Trophoblast cell (in vitro differentiated cells and primary cell): Measurements from ENCODE around the gene TRIM51G.
"Not testable (repeated sequence)": the region's sequence is repeated elsewhere in the genome, so short reads cannot be mapped to it uniquely, and the experiment has no call there.

Experiments
- DNase-seq, 2 donors: peaks; one replicate each; pipeline ENCODE4 v3.0.0-alpha.2; 2016
- H2AFZ ChIP-seq: 2 replicates; pipeline ENCODE4 v1.6.1; 2013; ENCODE audit warnings: low read length, moderate library complexity, mild to moderate bottlenecking; ENCODE audit not compliant: insufficient read depth, poor library complexity
- H2AK5ac ChIP-seq: 2 replicates; pipeline ENCODE4 v1.6.1; 2013; ENCODE audit warnings: mild to moderate bottlenecking, low read length
- H2BK120ac ChIP-seq: 2 replicates; pipeline ENCODE4 v1.6.1; 2013; ENCODE audit warnings: low read length, mild to moderate bottlenecking, moderate library complexity; ENCODE audit not compliant: insufficient read depth, poor library complexity
- H2BK12ac ChIP-seq: 2 replicates; pipeline ENCODE4 v1.6.1; 2013; ENCODE audit warnings: mild to moderate bottlenecking, low read length, moderate library complexity
- H2BK5ac ChIP-seq: 2 replicates; pipeline ENCODE4 v1.6.1; 2013; ENCODE audit warnings: low read length, low read depth, moderate library complexity, mild to moderate bottlenecking; ENCODE audit not compliant: poor library complexity
- H3K14ac ChIP-seq: 2 replicates; pipeline ENCODE4 v1.6.1; 2013; ENCODE audit warnings: mild to moderate bottlenecking, low read length
- H3K18ac ChIP-seq: 2 replicates; pipeline ENCODE4 v1.6.1; 2013; ENCODE audit warnings: mild to moderate bottlenecking, low read length
- H3K23ac ChIP-seq: 2 replicates; pipeline ENCODE4 v1.6.1; 2013; ENCODE audit warnings: low read length
- H3K27ac ChIP-seq: 2 replicates; pipeline ENCODE4 v1.5.1; 2013; ENCODE audit warnings: low read depth, mild to moderate bottlenecking, inconsistent platforms, low read length, moderate library complexity
- H3K27me3 ChIP-seq: 2 replicates; pipeline ENCODE4 v1.6.1; 2013; ENCODE audit warnings: inconsistent platforms, mild to moderate bottlenecking, low read length, moderate library complexity; ENCODE audit not compliant: insufficient read depth
- H3K36me3 ChIP-seq, 2 experiments: 1 replicate in 1 of 2; 2 replicates in 1 of 2; pipeline ENCODE4 v1.6.1; 2013; ENCODE audit warnings: low read length in 2 of 2, mild to moderate bottlenecking in 2 of 2, moderate library complexity in 1 of 2; ENCODE audit not compliant: insufficient read depth in 2 of 2, control insufficient read depth in 1 of 2
- H3K4ac ChIP-seq: 2 replicates; pipeline ENCODE4 v1.6.1; 2013; ENCODE audit warnings: low read depth, mild to moderate bottlenecking, low read length, moderate library complexity
- H3K4me1 ChIP-seq, 2 experiments: 1 replicate in 1 of 2; 2 replicates in 1 of 2; pipeline ENCODE4 v1.6.1; 2013; ENCODE audit warnings: low read length in 2 of 2, mild to moderate bottlenecking in 2 of 2, moderate library complexity in 1 of 2; ENCODE audit not compliant: insufficient read depth in 2 of 2, control insufficient read depth in 1 of 2
- H3K4me2 ChIP-seq: 2 replicates; pipeline ENCODE4 v1.6.1; 2013; ENCODE audit warnings: inconsistent platforms, mild to moderate bottlenecking, low read length, moderate library complexity
- H3K4me3 ChIP-seq: 2 replicates; pipeline ENCODE4 v1.5.1; 2013; ENCODE audit warnings: mild to moderate bottlenecking, low read depth, low read length, inconsistent platforms
- H3K79me1 ChIP-seq: one replicate; pipeline ENCODE4 v1.6.1; 2013; ENCODE audit warnings: low read length
- H3K79me2 ChIP-seq: 2 replicates; pipeline ENCODE4 v1.6.1; 2013; ENCODE audit warnings: low read length, mild to moderate bottlenecking; ENCODE audit not compliant: control insufficient read depth, insufficient read depth, poor library complexity
- H3K9ac ChIP-seq: 2 replicates; pipeline ENCODE4 v1.6.1; 2013; ENCODE audit warnings: mild to moderate bottlenecking, low read length
- H3K9me3 ChIP-seq: 2 replicates; pipeline ENCODE4 v1.6.1; 2013; ENCODE audit warnings: low read depth, mild to moderate bottlenecking, control low read depth, inconsistent platforms, low read length; ENCODE audit not compliant: insufficient read depth
- H4K12ac ChIP-seq: 2 replicates; pipeline ENCODE4 v1.6.1; 2013; ENCODE audit warnings: low read depth, mild to moderate bottlenecking, low read length, moderate library complexity
- H4K8ac ChIP-seq: 2 replicates; pipeline ENCODE4 v1.6.1; 2013; ENCODE audit warnings: low read depth, mild to moderate bottlenecking, low read length, moderate library complexity
- H4K91ac ChIP-seq: one replicate; pipeline ENCODE4 v1.6.1; 2013; ENCODE audit warnings: low read depth, mild to moderate bottlenecking, low read length, moderate library complexity
- WGBS: extraction: QIAGEN DNeasy Blood & Tissue Kit; methylation state at CpG from one replicate; pipeline ENCODE4 v1.1.7; 2013; ENCODE audit warnings: missing lambda C conversion rate; ENCODE audit not compliant: insufficient read length, insufficient coverage; ENCODE audit errors: extremely low coverage; 5-methylcytosine and 5-hydroxymethylcytosine counted together

The TRIM51G gene

DNA sequence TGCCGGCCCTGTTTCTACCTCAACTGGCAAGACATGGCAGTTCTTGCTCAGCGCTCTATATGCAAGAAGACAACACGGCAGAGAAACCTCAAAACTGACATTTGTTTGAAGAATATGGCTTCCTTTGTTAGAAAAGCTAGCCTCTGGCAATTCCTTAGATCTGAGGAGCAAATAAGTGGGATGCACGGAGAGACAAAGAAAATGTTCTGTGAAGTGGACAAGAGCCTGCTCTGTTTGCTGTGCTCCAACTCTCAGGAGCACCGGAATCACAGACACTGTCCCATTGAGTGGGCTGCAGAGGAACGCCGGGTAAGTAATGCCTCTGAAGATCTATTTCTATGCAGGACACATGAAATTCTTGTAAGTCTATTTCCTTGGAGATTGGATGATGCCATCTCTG lies 37.9 kb downstream of the TRIM51G start:
- H3K14ac ChIP-seq, H3K4me2 ChIP-seq, H2AK5ac ChIP-seq, H4K12ac ChIP-seq, DNase-seq, H3K9me3 ChIP-seq, H3K27me3 ChIP-seq, H3K36me3 ChIP-seq, H4K8ac ChIP-seq, H3K79me2 ChIP-seq, H3K79me1 ChIP-seq, H3K9ac ChIP-seq, H3K4ac ChIP-seq, H3K4me3 ChIP-seq, H3K27ac ChIP-seq, H3K18ac ChIP-seq, H2BK120ac ChIP-seq, H2BK12ac ChIP-seq, H3K23ac ChIP-seq, H3K4me1 ChIP-seq, H2BK5ac ChIP-seq, H4K91ac ChIP-seq, H2AFZ ChIP-seq: not testable (repeated sequence)
- WGBS, result no CpG with 5 or more reads among the region's 7 CpGs
